Fibroblast of pulmonary artery (primary cell): Measurements from ENCODE around the gene KCNIP1.

Experiments
- DNase-seq: peaks from one replicate; pipeline ENCODE4 v3.0.0-alpha.2; 2010; ENCODE audit warnings: low read depth
- H3K4me3 ChIP-seq: replicated peaks from 2 replicates; pipeline ENCODE4 v1.5.1; 2011; ENCODE audit warnings: low read depth, mild to moderate bottlenecking, control low read depth, low read length, moderate library complexity
- TF ChIP-seq, protein P1 (sequence below): IDR thresholded peaks from 2 replicates; pipeline ENCODE4 v1.5.1; 2011; ENCODE audit warnings: mild to moderate bottlenecking, control low read depth, low read length, inconsistent platforms; ENCODE audit errors: missing control alignments

The KCNIP1 gene

DNA sequence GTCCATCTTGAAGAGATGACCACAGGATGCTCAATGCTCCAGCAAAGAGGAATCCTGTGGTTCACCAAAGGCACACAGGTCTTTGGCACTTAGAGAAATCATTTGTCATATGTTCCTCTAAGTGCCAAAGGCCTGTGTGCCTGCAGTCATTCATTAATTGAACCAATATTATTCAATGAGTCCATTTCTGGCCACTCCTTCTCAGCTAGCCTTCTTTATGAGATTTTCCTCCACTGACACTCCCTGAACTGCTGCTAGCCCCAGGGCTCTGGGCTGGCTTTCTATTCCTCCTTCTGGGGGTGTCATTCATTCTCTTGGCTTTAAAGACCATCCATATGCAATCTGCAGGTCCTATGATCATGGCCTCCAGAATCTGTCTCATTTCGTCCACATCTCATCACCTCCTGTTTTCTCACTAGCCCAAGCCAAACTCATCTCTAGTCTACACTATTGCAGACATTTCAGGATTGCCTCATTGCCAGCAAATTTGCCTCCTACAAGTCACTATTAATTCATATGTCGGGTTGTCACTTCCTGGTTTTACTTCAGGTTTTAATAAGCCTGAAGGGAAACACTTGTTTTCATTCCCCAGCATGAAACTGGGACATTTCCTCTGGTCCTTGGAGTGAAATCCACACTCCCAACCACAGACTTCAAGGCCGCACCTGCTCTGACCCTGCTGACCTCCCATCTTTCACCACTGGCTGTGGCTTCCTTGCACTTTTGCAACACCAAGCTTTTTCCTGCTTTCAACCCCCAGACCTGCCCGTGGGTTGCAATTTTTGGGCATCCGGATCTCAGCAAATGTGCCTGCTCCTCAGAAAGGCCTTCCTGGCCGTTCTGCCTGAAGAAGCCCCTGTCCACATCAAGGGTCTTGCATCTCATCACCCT is 35.1 kb downstream of the KCNIP1 start:
- no peak for DNase-seq
- TF ChIP-seq, protein P1, sequence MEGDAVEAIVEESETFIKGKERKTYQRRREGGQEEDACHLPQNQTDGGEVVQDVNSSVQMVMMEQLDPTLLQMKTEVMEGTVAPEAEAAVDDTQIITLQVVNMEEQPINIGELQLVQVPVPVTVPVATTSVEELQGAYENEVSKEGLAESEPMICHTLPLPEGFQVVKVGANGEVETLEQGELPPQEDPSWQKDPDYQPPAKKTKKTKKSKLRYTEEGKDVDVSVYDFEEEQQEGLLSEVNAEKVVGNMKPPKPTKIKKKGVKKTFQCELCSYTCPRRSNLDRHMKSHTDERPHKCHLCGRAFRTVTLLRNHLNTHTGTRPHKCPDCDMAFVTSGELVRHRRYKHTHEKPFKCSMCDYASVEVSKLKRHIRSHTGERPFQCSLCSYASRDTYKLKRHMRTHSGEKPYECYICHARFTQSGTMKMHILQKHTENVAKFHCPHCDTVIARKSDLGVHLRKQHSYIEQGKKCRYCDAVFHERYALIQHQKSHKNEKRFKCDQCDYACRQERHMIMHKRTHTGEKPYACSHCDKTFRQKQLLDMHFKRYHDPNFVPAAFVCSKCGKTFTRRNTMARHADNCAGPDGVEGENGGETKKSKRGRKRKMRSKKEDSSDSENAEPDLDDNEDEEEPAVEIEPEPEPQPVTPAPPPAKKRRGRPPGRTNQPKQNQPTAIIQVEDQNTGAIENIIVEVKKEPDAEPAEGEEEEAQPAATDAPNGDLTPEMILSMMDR, result no peak

DNA sequence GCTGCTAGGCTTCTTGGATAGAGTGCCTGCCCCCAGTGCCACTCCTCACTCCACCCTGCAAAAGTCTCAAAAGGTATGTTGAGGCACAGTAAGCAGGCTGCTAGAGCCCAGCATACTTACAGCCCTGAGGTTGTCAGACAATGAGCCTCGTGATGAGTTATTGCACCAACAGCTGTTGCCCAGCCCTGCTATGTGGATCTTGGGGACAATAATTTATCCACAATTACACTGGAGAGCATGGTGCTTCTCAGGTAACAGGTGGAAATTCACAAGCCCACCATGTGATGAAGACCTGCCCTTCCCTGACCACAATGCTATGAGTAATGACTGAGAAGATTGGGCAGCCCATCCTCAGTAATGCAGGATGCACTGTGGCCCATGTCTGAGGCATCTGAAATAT is 36.5 kb downstream of the KCNIP1 start:
- TF ChIP-seq, protein P1, result no peak
- no peak overlapping the region for H3K4me3 ChIP-seq
- no peak for DNase-seq

More for the DNA sequence above, 35.1 kb downstream of the KCNIP1 start:
- H3K4me3 ChIP-seq, result no peak overlapping the region

DNA sequence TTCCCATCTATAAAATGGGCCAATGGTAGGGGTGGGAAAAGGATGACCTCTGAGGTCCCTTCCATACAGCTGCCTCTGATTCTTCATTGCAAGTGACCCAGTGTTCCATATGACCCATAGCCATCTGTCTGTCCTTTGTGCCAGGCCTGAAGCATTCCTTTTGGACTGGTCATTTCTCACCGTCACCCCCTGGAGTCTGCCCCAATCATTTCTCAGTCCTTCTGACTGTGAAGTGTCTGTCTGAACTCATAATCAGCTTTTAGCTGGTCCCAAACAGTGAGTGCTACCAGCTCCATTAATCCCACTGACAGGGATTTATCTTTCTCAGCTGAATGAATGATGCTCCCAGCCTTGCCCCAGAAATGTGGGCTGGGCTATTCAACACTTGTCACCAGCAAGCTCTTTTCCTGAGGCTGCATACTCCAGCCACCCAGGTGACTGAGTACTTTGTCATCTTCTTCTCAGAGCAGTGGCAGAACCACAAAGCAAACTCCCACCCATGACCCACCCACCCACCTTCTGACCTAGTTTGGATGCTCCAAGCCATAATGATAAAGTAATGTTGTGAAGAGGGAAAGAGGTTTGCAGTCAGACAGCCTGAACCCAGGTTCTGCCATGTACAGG is 37.4 kb downstream of the KCNIP1 start:
- no peak for DNase-seq
- H3K4me3 ChIP-seq, result no peak overlapping the region
- TF ChIP-seq, protein P1, result no peak

DNA sequence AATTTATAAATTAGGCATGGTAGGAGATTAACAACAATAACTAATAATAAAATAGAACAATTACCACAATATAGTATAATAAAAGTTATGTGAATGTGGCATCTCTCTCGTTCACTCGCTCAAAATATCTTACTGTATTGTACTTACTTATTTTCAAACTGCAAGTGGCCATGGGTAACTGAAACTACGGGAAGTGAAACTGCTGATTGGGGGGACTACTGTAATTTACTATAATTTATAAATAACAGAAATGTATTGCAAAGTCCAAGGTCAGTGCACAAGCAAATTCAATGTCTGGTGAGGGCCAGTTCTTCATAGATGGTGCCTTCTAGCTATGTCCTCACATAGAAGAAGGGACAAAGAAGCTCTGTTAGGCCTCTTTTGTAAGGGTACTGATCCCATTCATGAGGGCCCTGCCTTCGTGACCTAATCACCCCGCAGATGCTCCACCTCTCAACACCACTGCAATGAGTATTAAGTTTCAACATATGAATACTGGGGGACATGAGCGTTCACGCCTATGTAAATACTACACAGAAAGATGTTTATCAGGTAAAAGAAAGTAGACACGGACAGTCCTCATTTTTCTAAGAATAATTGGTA is 39.0 kb downstream of the KCNIP1 start:
- H3K4me3 ChIP-seq, result no peak overlapping the region
- DNase-seq, result no peak
- TF ChIP-seq, protein P1, result no peak

DNA sequence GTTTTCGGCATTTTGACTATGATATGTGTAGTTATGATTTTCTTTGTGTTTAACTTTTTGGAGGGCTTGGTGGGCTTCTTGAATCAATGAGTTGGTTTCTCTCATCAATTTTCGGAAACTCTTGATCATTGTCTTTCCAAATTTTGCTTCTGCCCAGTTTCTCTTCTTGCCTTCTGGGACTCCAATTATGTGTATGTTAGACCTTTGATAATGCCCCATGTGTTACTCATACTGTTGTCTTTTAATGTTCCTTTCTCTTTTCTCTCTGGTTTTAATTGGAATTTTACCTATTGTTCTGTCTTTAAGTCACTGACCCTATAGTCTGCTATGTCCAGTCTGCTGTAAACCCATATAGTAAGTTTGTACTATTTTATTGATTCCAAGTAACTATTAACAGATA is 41.5 kb downstream of the KCNIP1 start:
- no peak overlapping the region for H3K4me3 ChIP-seq
- DNase-seq, result no peak
- TF ChIP-seq, protein P1, result no peak

DNA sequence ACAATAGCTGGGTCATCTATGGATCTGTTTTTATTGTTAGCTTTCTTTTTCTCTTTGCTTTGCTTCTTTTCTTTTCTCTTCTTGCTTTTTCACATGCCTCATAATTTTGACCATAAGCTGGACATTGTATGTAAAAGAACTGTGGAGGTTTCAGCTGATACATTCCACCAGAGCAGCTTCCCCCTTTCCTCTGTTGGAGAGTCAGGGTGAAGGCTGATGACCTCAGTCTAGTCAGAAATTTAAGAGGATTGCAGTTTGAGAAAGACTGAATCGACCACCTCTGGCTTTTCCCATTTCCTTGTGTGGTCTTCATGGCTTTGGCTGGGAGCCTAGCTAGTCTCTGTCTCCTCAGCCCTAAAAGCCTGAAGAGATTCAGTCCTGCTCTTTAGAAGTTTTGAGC is 42.0 kb downstream of the KCNIP1 start:
- no peak for DNase-seq
- H3K4me3 ChIP-seq, result no peak overlapping the region
- TF ChIP-seq, protein P1, result no peak
